ENCODE measurements around the gene GSX2.

Gene GSX2

DNA sequence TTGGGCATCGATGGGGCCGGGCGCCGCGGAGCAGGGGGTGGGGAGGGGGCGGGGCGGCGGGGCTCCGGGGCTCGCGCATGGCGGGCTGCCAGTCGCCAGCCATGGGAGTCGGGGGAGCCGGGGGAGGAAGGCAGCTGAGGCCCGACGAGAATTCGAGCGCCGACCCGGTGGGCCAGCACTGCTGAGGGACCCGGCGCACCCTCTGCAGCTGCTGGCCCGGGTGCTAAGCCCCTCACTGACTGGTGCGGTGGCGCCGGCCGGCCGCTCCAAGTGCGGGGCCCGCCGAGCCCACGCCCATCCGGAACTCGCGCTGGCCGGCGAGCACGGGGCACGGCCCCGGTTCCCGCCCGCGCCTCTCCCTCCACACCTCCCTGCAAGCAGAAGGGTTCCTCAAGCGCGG lies 49.4 kb downstream of the GSX2 start:
- no peak for TF ChIP-seq ZNF274 (IDR thresholded peaks at IDR 0.05; ENCODE audit: low read depth, low read length)
- H3K4me3 ChIP-seq (ENCODE audit: low read length): no peak overlapping the region

All from GM08714 (cell line).